SH-SY5Y (cell line): Measurements from ENCODE around the gene POLE.

Experiments used
- GATA2 ChIP-seq: IDR thresholded peaks from 2 replicates; pipeline ENCODE4 v1.6.1; 2011; ENCODE audit warnings: mild to moderate bottlenecking, low read depth, low read length
- GATA3 ChIP-seq: IDR thresholded peaks from 2 replicates; pipeline ENCODE4 v1.6.1; 2011; ENCODE audit warnings: low read depth, mild to moderate bottlenecking, low read length, moderate library complexity

POLE gene

DNA sequence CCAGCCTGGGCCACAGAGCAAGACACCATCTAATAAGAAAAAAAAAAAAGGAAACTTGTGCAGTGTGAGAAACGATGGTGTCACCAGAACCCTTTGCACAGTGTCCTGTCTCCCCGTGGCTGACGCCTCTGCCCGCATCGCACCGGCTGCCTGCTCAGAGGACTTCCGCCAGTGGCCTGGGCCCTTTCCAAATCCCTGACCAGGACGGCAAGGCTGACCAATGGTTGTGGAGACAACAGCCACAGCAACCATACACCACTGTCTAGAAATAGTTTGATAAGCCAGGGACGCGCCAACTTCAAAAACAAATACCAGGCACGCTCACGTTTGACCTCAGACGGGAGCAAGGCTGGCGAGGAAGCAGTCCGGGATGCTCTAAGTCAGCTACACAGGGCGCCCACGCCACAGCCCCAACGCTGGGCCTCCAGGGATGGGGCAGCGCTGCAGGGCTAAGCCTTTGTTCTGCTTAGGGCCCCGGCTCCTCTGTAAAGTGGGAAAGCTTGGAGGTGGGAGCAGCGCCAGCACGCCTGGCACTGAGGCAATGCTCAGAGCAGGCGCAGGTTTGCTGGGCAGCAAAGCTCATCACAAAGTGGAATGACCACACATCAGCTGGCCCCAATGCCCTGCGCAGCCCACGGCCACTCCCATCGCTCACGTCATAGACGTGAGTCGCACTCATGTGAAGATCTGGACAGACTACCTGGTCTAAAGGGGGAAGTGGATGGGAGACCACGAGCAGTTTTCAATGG lies 36.0 kb upstream of the POLE start:
- TF ChIP-seq GATA3 (no peak), GATA2 (no peak)

DNA sequence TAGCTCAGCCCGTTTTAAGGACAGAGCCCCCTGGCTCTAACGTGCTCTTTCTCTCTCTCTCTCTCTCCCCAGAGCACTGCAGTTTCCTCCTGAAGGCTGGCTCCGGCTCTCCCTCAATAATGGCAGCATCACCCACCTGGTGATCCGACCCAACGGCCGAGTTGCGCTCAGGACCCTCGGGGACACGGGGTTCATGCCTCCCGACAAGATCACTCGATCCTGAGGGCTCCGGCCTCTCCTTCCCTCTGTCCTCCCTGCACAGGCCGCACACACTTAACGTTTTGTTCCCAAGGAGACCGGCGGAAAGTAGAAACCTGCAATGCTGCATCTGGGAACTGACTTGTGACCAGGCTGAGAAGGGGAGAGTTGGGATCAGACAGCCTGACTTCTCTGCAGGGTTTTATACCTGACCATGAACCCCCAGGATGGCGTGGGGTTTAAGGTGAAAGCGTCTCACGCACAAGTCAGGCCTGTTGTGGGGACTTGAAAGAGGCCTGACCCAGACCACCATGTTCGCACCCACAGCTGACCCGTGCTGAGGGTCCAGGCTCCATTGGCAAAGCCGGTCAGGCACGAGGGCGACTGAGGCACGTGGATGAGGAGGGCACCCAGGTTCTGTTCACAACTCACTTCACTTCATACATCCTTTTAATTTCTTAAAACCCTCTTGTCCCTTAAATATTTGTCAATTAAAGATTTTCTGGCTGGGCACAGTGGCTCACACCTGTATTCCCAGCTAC lies 33.6 kb upstream of the POLE start:
- TF ChIP-seq GATA3 (no peak), GATA2 (no peak)

GRCh38 chr12:132719954-132720324 lies 32.8 kb upstream of the POLE start:
- TF ChIP-seq GATA2 = no peak
- TF ChIP-seq GATA3 = no peak

- TF ChIP-seq GATA3 (no peak), GATA2 (no peak)
Observed at GRCh38 chr12:132719141-132719953, 32.2 kb upstream of the POLE start.

GRCh38 chr12:132718644-132719043 lies 31.5 kb upstream of the POLE start:
- TF ChIP-seq GATA2 = no peak

GRCh38 chr12:132717531-132718387 lies 30.6 kb upstream of the POLE start:
- TF ChIP-seq GATA3 = no peak
- TF ChIP-seq GATA2 = no peak

DNA sequence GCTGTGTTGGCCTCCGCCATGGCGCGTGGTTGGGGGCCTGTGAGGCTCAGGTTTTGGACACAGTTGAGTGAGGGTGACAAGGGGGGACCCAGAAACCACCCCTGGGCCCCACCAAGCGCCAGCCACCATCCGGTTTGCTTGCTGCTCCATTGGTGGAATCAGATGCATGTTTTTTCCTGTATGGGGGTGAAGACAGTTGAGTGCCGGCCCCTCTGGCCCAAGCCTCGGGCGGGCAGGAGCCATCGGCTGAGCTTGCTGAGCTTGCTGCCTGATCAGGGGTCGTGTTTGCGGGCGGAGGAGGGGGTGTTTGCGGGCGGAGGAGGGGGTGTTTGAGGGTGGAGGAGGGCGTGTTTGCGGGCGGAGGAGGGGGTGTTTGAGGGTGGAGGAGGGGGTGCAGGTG lies 29.9 kb upstream of the POLE start:
- TF ChIP-seq GATA2 = no peak
- no peak for TF ChIP-seq GATA3

- TF ChIP-seq GATA3 (no peak), GATA2 (no peak)
Observed at GRCh38 chr12:132716356-132716755, 29.2 kb upstream of the POLE start.

- TF ChIP-seq GATA2 (no peak), GATA3 (no peak)
Observed at GRCh38 chr12:132715874-132716273, 28.7 kb upstream of the POLE start.

DNA sequence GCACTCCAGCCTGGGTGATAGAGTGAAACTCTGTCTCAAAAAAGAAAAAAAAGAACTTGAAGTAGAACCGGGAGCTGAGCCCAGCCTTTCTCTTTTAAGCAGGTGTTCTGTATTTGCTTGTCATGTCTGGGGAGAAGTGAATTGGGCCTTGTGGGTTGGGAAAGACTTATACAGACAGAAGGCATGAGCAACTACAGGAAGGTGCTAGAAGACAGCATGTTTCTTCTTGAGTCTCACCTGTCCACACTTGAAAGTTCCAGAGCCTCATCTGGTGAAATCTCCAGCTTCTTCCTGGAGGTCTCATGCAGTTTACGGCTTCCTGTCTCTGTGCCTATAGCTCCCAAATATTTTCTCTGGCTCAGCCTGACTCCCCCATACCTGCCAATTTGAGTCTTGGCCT lies 26.0 kb upstream of the POLE start:
- TF ChIP-seq GATA3 (no peak), GATA2 (no peak)

DNA sequence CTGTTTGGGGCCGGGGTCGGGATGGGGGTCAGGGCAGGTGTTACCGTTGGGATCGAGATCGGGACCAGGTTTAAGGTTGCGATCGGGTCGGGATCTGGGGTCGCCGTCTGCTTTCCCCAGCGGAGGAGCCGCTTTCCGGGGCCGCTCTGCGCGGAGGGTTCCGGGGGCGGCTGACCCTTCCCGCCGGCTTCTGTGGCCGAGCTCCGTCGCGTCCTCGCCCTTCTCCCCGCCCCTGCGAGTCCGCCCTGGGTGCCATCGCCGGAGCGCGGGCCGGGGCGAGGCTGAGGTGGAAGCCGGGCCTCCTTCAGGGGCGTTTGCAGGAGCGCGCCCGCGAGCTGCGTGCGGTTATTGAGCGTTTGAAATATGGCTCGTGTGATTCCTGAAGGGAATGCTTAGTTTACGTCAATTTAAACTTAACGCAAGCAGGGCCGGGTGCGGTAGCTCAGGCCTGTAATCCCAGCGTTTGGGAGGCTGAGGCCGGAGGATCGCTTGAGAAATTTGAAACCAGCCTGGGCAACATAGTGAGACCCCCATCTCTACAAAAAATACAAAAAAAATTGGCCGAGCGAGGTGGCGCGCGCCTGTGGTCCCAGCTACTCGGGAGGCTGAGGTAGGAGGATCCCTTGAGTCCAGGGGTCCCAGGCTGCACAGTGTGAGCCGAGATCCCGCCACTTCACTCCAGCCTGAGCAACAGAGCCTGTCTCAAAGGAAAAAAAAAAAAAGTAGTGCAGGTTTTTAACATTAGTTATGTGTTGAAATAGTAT lies 24.1 kb upstream of the POLE start:
- TF ChIP-seq GATA3 (no peak), GATA2 (no peak)

DNA sequence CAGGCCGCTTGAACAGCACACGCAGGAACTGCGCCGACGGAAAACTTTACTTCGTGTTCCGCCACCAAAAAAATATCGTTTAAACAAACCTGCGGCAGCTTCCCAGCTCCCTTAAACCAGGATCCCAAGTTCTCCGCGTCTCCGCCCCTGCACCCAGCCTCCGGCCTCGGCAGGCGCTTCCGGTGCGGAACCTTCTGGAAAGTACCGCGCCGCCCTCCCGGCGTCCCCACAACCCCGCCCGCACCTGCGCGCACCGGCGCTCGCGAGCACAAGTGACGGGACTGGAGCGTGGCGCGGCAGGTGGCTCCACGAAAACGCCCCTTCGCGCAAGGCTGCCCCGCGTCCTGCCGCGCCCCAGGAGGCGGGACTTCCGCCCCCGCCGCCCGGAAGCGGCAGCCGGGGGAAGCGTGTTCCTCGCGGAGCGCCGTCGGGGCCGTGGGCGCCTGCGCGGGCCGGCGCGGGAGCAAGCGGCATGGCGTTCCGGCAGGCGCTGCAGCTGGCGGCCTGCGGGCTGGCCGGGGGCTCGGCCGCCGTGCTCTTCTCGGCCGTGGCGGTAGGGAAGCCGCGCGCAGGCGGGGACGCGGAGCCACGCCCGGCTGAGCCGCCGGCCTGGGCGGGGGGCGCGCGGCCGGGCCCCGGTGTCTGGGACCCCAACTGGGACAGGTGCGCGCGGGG lies 23.4 kb upstream of the POLE start, which contains the start of gene PGAM5:
Gene PGAM5, plus strand, starts transcription at position 438 of the 675 bp plus-strand sequence. Its CDS starts 35 bp downstream, at position 473.
- TF ChIP-seq GATA3 = no peak
- no peak for TF ChIP-seq GATA2
